Measurements from ENCODE around the gene MAML3.

The MAML3 gene

GRCh38 chr4:140186082-140186438 is 32.1 kb upstream of the MAML3 start:
- TF ChIP-seq CTCF (IDR thresholded peaks at IDR 0.05) = no peak

- TF ChIP-seq CTCF (IDR thresholded peaks at IDR 0.05) = no peak
Observed at GRCh38 chr4:140185412-140186081, 31.6 kb upstream of the MAML3 start.

- TF ChIP-seq CTCF (IDR thresholded peaks at IDR 0.05) = no peak
Observed at GRCh38 chr4:140183270-140183669, 29.3 kb upstream of the MAML3 start.

GRCh38 chr4:140180577-140180976 is 26.6 kb upstream of the MAML3 start:
- TF ChIP-seq CTCF (IDR thresholded peaks at IDR 0.05) = no peak

- no peak for TF ChIP-seq CTCF (IDR thresholded peaks at IDR 0.05)
Observed at GRCh38 chr4:140176735-140177134, 22.8 kb upstream of the MAML3 start.

GRCh38 chr4:140174543-140174942 is 20.6 kb upstream of the MAML3 start:
- TF ChIP-seq CTCF (IDR thresholded peaks at IDR 0.05) = no peak

GRCh38 chr4:140172960-140173359 is 19.0 kb upstream of the MAML3 start:
- TF ChIP-seq CTCF (IDR thresholded peaks at IDR 0.05) = no peak

- TF ChIP-seq CTCF (IDR thresholded peaks at IDR 0.05) = no peak
Observed at GRCh38 chr4:140170299-140170698, 16.3 kb upstream of the MAML3 start.

Data from LNCAP (cell line).